GM19025 (cell line): ENCODE measurements around the gene CPNE8.
A peak's percentile ranks its signal among the peaks of the same experiment; 100 is the strongest.

Experiments used
- ATAC-seq: cut with Tn5 transposase; IDR thresholded peaks from one replicate; pipeline ENCODE4 v1.9.1; 2021; ENCODE audit warnings: mild to moderate bottlenecking, low read depth, moderate library complexity; ENCODE audit not compliant: unreplicated experiment

CPNE8 gene

GRCh38 chr12:38838056-38838850 is 67.1 kb downstream of the CPNE8 start:
- no peak for ATAC-seq

GRCh38 chr12:38831715-38832114 is 73.7 kb downstream of the CPNE8 start:
- no peak for ATAC-seq

GRCh38 chr12:38825006-38825405 is 80.4 kb downstream of the CPNE8 start:
- ATAC-seq: no peak

GRCh38 chr12:38823738-38824137 is 81.7 kb downstream of the CPNE8 start:
- ATAC-seq: no peak

- no peak for ATAC-seq
Observed at GRCh38 chr12:38823314-38823713, 82.1 kb downstream of the CPNE8 start.

- ATAC-seq: no peak
Observed at GRCh38 chr12:38817942-38818341, 87.4 kb downstream of the CPNE8 start.

GRCh38 chr12:38813923-38814322 is 91.5 kb downstream of the CPNE8 start:
- no peak for ATAC-seq

GRCh38 chr12:38811814-38812356 is 93.5 kb downstream of the CPNE8 start:
- no peak for ATAC-seq

GRCh38 chr12:38809832-38810231 is 95.6 kb downstream of the CPNE8 start:
- no peak for ATAC-seq

GRCh38 chr12:38788106-38788505 is 117.3 kb downstream of the CPNE8 start:
- ATAC-seq: no peak

- ATAC-seq: no peak
Observed at GRCh38 chr12:38785381-38785780, 120.0 kb downstream of the CPNE8 start.

- peak; percentile 45 for ATAC-seq
Observed at GRCh38 chr12:38783304-38783703, 122.1 kb downstream of the CPNE8 start.

GRCh38 chr12:38782359-38782758 is 123.0 kb downstream of the CPNE8 start:
- no peak for ATAC-seq

- no peak for ATAC-seq
Observed at GRCh38 chr12:38776647-38777046, 128.7 kb downstream of the CPNE8 start.

- ATAC-seq: peak; percentile 96
Observed at GRCh38 chr12:38775457-38775856, 129.9 kb downstream of the CPNE8 start.

GRCh38 chr12:38772437-38772836 is 133.0 kb downstream of the CPNE8 start:
- ATAC-seq: no peak

- peak; percentile 65 for ATAC-seq
Observed at GRCh38 chr12:38771871-38772270, 133.5 kb downstream of the CPNE8 start.

GRCh38 chr12:38761636-38762342 is 143.6 kb downstream of the CPNE8 start:
- no peak for ATAC-seq

GRCh38 chr12:38761111-38761510 is 144.3 kb downstream of the CPNE8 start:
- no peak for ATAC-seq

GRCh38 chr12:38759621-38760020 is 145.8 kb downstream of the CPNE8 start:
- ATAC-seq: no peak

- ATAC-seq: no peak
Observed at GRCh38 chr12:38746744-38747143, 158.6 kb downstream of the CPNE8 start.

GRCh38 chr12:38745601-38746000 is 159.8 kb downstream of the CPNE8 start:
- ATAC-seq: no peak
